Mesodermal cell (in vitro differentiated cells): ENCODE results near the gene GATAD2A.

Experiments used
- H3K27ac ChIP-seq: 2 replicates; pipeline ENCODE4 v1.7.0; 2013; ENCODE audit warnings: mild to moderate bottlenecking, low read depth, low read length, moderate library complexity; ENCODE audit not compliant: severe bottlenecking
- H3K36me3 ChIP-seq: 2 replicates; pipeline ENCODE4 v1.7.1; 2013; ENCODE audit warnings: mild to moderate bottlenecking, low read length, moderate library complexity; ENCODE audit not compliant: control insufficient read depth, insufficient read depth
- H3K4me1 ChIP-seq: one replicate; pipeline ENCODE4 v1.7.1; 2013; ENCODE audit warnings: mild to moderate bottlenecking, low read length; ENCODE audit not compliant: insufficient read depth, control insufficient read depth, poor library complexity, severe bottlenecking
- H3K4me3 ChIP-seq: 2 replicates; pipeline ENCODE4 v1.7.0; 2013; ENCODE audit warnings: low read length, control low read depth, mild to moderate bottlenecking; ENCODE audit not compliant: insufficient read depth, poor library complexity, severe bottlenecking; ENCODE audit errors: extremely low read depth
- H3K9me3 ChIP-seq: 2 replicates; pipeline ENCODE4 v1.7.1; 2013; ENCODE audit warnings: mild to moderate bottlenecking, low read length, moderate library complexity; ENCODE audit not compliant: control insufficient read depth
- WGBS, 2 experiments: methylation state at CpG; one replicate each; pipeline ENCODE4 v1.1.5; 2013; ENCODE audit warnings: missing lambda C conversion rate in 2 of 2; ENCODE audit not compliant: insufficient coverage in 2 of 2; 5-methylcytosine and 5-hydroxymethylcytosine counted together

GATAD2A gene

DNA sequence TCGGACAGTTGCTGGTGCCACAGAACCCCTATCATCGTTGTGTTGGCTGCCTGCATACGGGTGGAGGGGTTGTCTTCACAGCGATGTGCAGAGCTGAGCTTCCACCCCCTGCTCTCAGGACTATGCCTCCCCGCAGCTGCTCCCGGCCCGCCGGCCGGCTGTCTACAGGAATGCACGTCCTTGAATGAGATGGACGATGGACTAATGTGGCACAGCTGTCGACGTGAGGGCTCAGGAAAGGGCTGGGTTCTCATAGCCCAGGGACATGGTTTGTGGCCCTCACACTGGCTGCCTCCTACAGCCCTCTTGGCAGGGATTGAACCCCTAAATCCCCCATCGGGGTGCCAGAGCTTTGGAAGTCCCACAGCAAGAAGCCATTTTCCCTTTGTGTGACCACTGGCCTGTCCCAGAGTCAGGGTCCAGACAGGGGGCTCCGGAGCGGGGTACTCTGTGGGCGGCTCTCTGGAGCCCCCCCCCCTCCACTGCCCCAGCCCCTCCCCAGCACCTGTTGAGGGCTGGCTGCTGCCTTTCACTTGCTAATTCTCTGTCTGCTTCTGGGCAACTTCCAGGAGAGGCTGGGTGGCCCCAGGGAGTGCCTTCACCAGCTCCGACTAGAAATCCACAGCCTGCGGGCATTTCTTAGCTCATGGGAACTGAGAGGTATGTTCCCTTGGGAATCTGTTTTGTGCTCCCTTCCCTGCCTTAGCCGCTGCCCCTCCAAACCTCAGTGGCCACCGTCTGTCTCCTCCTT is 69.7 kb downstream of the GATAD2A start:
- 59 to 60% methylated on average over 18 to 20 of the region's 21 CpGs for WGBS, 2 experiments
- H3K9me3 ChIP-seq: no peaks in the 10 kb centered on the region
- peaks cover 74% of the 10 kb centered on the region for H3K36me3 ChIP-seq
- peak overlapping the region; percentile 23 for H3K27ac ChIP-seq
- no peaks in the 10 kb centered on the region for H3K4me1 ChIP-seq
- no peak overlapping the region for H3K4me3 ChIP-seq

GRCh38 chr19:19475849-19476828 is 70.7 kb downstream of the GATAD2A start:
- 76 to 80% methylated on average over 18 to 19 of the region's 19 CpGs for WGBS, 2 experiments
- peaks cover 75% of the 10 kb centered on the region for H3K36me3 ChIP-seq
- H3K4me3 ChIP-seq: no peak overlapping the region
- H3K27ac ChIP-seq: no peak overlapping the region
- no peaks in the 10 kb centered on the region for H3K9me3 ChIP-seq
- H3K4me1 ChIP-seq: no peaks in the 10 kb centered on the region

- H3K4me3 ChIP-seq: no peak overlapping the region
- no peaks in the 10 kb centered on the region for H3K9me3 ChIP-seq
- no peaks in the 10 kb centered on the region for H3K4me1 ChIP-seq
- H3K27ac ChIP-seq: no peak overlapping the region
- H3K36me3 ChIP-seq: peaks cover 74% of the 10 kb centered on the region
- WGBS, 2 experiments: 94 to 99% methylated on average over 9 to 10 of the region's 10 CpGs
Measured at GRCh38 chr19:19477705-19478383, 72.4 kb downstream of the GATAD2A start.

- Histone ChIP-seq H3K9me3 (no peaks in the 10 kb centered on the region), H3K36me3 (peaks cover 76% of the 10 kb centered on the region), H3K4me1 (peaks cover 16% of the 10 kb centered on the region), H3K4me3 (no peak overlapping the region), H3K27ac (no peak overlapping the region)
- 91 to 100% methylated on average over 4 of the region's 5 CpGs for WGBS, 2 experiments
Measured at GRCh38 chr19:19480688-19481087, 75.2 kb downstream of the GATAD2A start.

- no peak overlapping the region for H3K27ac ChIP-seq
- WGBS, 2 experiments: 92 to 95% methylated on average over 15 to 19 of the region's 19 CpGs
- peaks cover 66% of the 10 kb centered on the region for H3K36me3 ChIP-seq
- peaks cover 36% of the 10 kb centered on the region for H3K4me1 ChIP-seq
- H3K9me3 ChIP-seq: no peaks in the 10 kb centered on the region
- no peak overlapping the region for H3K4me3 ChIP-seq
Measured at GRCh38 chr19:19482809-19483596, 77.5 kb downstream of the GATAD2A start.

GRCh38 chr19:19485161-19485997 is 79.9 kb downstream of the GATAD2A start:
- Histone ChIP-seq H3K27ac (peak overlapping the region; percentile 84), H3K4me1 (peaks cover 57% of the 10 kb centered on the region), H3K4me3 (no peak overlapping the region), H3K9me3 (no peaks in the 10 kb centered on the region), H3K36me3 (peaks cover 55% of the 10 kb centered on the region)
- 93 to 95% methylated on average over 12 to 15 of the region's 15 CpGs for WGBS, 2 experiments

GRCh38 chr19:19485998-19486290 is 80.5 kb downstream of the GATAD2A start:
- Histone ChIP-seq H3K9me3 (no peaks in the 10 kb centered on the region), H3K4me3 (no peak overlapping the region), H3K4me1 (peaks cover 57% of the 10 kb centered on the region), H3K27ac (peak overlapping the region; percentile 84), H3K36me3 (peaks cover 50% of the 10 kb centered on the region)
- WGBS, 2 experiments: 95 to 96% methylated on average over 3 to 5 of the region's 5 CpGs

DNA sequence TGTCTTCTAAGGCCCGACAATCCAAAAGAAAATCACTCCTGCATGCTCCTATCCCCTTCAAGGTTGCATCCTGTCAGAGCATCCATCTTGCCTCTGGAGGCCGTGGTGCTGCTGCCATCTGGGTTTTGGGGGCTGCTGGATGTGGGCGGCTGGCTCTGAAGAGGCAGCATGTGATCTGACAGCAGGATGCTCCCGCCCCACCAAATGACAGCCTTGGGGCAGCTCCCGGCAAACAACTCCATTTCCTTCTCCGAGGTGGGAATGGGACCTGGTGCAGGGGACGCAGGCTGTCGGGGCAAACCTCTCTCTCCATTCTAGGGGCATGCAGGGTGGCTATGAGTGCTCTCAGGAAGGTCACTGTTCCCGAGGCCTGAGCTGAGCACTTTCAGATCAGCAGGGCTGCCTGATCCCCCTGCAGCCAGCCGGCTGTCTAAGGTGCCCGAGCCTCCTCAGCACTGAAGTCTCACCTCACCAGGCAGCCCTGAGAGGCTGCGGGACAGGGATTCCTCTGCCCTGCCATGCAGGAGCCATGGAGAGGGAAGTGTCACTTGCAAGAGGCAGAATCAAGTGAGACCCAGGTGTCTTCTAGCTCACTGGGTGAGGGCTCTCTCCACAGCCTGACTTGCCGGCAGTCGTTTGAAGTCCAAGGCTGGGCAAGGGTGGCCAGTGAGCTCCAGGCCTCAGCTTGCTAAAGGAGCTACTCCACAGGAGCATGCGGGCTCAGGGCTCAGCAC is 81.0 kb downstream of the GATAD2A start:
- peaks cover 57% of the 10 kb centered on the region for H3K4me1 ChIP-seq
- no peak overlapping the region for H3K4me3 ChIP-seq
- H3K27ac ChIP-seq: peak overlapping the region; percentile 84
- H3K9me3 ChIP-seq: no peaks in the 10 kb centered on the region
- WGBS, 2 experiments: 86 to 95% methylated on average over 12 to 13 of the region's 15 CpGs
- H3K36me3 ChIP-seq: peaks cover 50% of the 10 kb centered on the region
